ENCODE data around the gene HYOU1. TPM values are rescaled to one million over a fixed set of nuclear protein-coding genes. Genes with fewer than 3 reads are reported as not detected.
"Not testable (repeated sequence)": the region's sequence is repeated elsewhere in the genome, so short reads cannot be mapped to it uniquely, and the experiment has no call there.

HYOU1 gene
- polyA plus RNA-seq, 1 of the 3 experiments (the other 2 are of a cell fraction): 90.8 TPM

GRCh38 chr11:119034813-119035212, 22.2 kb downstream of the HYOU1 start (continued):
- no peak for TF ChIP-seq RXRA (IDR thresholded peaks at IDR 0.05; ENCODE audit: borderline replicate concordance, low read depth)
- no peak for TF ChIP-seq SIN3A (IDR thresholded peaks at IDR 0.05; ENCODE audit: borderline replicate concordance, low read depth, low read length)

DNA sequence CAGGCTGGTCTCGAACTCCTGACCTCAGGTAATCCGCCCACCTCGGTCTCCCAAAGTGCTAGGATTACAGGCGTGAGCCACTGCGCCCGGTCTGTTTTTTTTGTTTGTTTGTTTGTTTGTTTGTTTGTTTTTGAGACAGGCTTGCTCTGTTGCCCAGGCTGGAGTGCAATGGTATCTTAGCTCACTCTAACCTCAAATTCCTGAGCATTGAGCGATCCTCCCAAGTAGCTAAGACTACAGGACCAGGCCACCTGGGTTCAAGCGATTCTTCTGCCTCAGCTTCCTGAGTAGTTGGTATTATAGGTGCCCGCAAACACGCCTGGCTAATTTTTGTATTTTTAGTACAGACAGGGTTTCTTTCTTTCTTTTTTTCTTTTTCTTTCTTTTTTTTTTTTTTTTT, 23.6 kb downstream of the HYOU1 start:
- POLR2A ChIA-PET: interaction anchor here (1.6 kb wide), 1 partner anchor 9 kb away, joined by 4 read pairs; no protein-coding TSS in a partner anchor

DNA sequence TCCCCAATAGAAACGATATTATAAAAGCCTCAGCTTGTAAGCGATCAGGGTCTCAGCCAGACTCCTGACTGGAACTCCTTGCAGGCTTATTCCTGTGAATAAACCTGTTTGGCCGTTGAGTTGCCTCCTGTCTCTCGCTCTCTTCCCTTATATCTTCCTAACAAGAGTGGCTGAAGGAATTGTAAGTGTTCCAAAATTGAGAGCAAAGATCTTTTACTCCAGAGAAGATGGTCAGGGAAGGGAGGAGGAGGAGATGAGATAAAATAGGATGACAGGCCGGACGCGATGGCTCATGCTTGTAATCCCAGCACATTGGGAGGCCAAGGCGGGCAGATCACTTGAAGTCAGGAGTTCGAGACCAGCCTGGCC, 25.1 kb downstream of the HYOU1 start:
- Histone ChIP-seq H3K27me3 (ENCODE audit: insufficient read depth) (no peaks in the 10 kb centered on the region), H3K36me3 (replicated peaks in 1 of 2; ENCODE audit: control insufficient read depth in 1 of 2, insufficient read depth in 2 of 2, low read length in 1 of 2) (peaks cover 0 to 4% of the 10 kb centered on the region in 2 experiments), H3K9me2 (no peaks in the 10 kb centered on the region), H2AFZ (ENCODE audit: low read depth) (no peak overlapping the region), H3K4me3 (ENCODE audit: low read depth in 2 of 2, low read length in 1 of 2) (no peak overlapping the region), H3K27ac (ENCODE audit: low read depth in 2 of 2, low read length in 1 of 2) (no peak overlapping the region), H4K20me1 (ENCODE audit: insufficient read depth) (no peaks in the 10 kb centered on the region), H3K4me1 (ENCODE audit: control insufficient read depth in 1 of 2, insufficient read depth in 2 of 2, low read depth in 1 of 2, low read length in 1 of 2) (peaks cover 5 to 12% of the 10 kb centered on the region in 2 experiments; a peak in 2 of 4 replicates), H3F3A (replicated peaks; ENCODE audit: insufficient read depth) (no peaks in the 10 kb centered on the region), H3K9ac (no peak overlapping the region), H3K79me2 (ENCODE audit: insufficient read depth) (no peaks in the 10 kb centered on the region), H3K9me3 (no peaks in the 10 kb centered on the region), H3K4me2 (no peak overlapping the region)
- CTCF ChIA-PET: interaction anchor here (0.7 to 2.2 kb wide), 7 partner anchors 9 to 365 kb away, joined by 3 to 8 read pairs (median 3); no protein-coding TSS in a partner anchor
- WGBS (ENCODE audit: low lambda C conversion rate): 78% methylated on average over 9 of the region's 9 CpGs
- POLR2A ChIA-PET: interaction anchor here (0.9 kb wide), 1 partner anchor 16 kb away, joined by 3 read pairs; no protein-coding TSS in a partner anchor
- TF ChIP-seq MAX (IDR thresholded peaks at IDR 0.05; ENCODE audit: low read depth) (no peak), NFIC (IDR thresholded peaks at IDR 0.05; ENCODE audit: borderline replicate concordance) (no peak), MEF2A (IDR thresholded peaks at IDR 0.05; ENCODE audit: borderline replicate concordance, low read depth) (no peak), RCOR1 (IDR thresholded peaks at IDR 0.05; ENCODE audit: low read length) (no peak), RXRA (IDR thresholded peaks at IDR 0.05; ENCODE audit: borderline replicate concordance, low read depth) (no peak), EP300 (IDR thresholded peaks at IDR 0.05; ENCODE audit: borderline replicate concordance in 1 of 2, low read depth in 1 of 2, low read length in 1 of 2) (no peak), TAF1 (IDR thresholded peaks at IDR 0.05; ENCODE audit: borderline replicate concordance, low read depth, low read length) (no peak), JUND (IDR thresholded peaks at IDR 0.05) (no peak), RAD21 (IDR thresholded peaks at IDR 0.05; ENCODE audit: low read length) (no peak), MXI1 (IDR thresholded peaks at IDR 0.05; ENCODE audit: low read depth, low read length) (no peak), NRF1 (IDR thresholded peaks at IDR 0.05; ENCODE audit: low read depth, low read length) (no peak), CHD2 (IDR thresholded peaks at IDR 0.05; ENCODE audit: low read length, partially characterized antibody) (no peak)
- TF ChIP-seq, protein P1, sequence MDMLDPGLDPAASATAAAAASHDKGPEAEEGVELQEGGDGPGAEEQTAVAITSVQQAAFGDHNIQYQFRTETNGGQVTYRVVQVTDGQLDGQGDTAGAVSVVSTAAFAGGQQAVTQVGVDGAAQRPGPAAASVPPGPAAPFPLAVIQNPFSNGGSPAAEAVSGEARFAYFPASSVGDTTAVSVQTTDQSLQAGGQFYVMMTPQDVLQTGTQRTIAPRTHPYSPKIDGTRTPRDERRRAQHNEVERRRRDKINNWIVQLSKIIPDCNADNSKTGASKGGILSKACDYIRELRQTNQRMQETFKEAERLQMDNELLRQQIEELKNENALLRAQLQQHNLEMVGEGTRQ (IDR thresholded peaks at IDR 0.05; ENCODE audit: borderline replicate concordance, low read depth, low read length): no peak
- TF ChIP-seq, protein P2, sequence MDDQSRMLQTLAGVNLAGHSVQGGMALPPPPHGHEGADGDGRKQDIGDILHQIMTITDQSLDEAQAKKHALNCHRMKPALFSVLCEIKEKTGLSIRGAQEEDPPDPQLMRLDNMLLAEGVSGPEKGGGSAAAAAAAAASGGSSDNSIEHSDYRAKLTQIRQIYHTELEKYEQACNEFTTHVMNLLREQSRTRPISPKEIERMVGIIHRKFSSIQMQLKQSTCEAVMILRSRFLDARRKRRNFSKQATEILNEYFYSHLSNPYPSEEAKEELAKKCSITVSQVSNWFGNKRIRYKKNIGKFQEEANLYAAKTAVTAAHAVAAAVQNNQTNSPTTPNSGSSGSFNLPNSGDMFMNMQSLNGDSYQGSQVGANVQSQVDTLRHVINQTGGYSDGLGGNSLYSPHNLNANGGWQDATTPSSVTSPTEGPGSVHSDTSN (IDR thresholded peaks at IDR 0.05): no peak
- DNase-seq: no peak

More for the DNA sequence above, 23.6 kb downstream of the HYOU1 start:
- not testable (repeated sequence) for H3K79me2 ChIP-seq (ENCODE audit: insufficient read depth); H3K27me3 ChIP-seq (ENCODE audit: insufficient read depth); H3K4me2 ChIP-seq; DNase-seq; H3K4me3 ChIP-seq (ENCODE audit: low read depth in 2 of 2, low read length in 1 of 2); H3K9me3 ChIP-seq; H3K36me3 ChIP-seq (replicated peaks in 1 of 2; ENCODE audit: control insufficient read depth in 1 of 2, insufficient read depth in 2 of 2, low read length in 1 of 2); H3F3A ChIP-seq (replicated peaks; ENCODE audit: insufficient read depth); H3K9me2 ChIP-seq; H3K27ac ChIP-seq (ENCODE audit: low read depth in 2 of 2, low read length in 1 of 2); H2AFZ ChIP-seq (ENCODE audit: low read depth); H3K9ac ChIP-seq; H4K20me1 ChIP-seq (ENCODE audit: insufficient read depth)
- H3K4me1 ChIP-seq (ENCODE audit: control insufficient read depth in 1 of 2, insufficient read depth in 2 of 2, low read depth in 1 of 2, low read length in 1 of 2): peaks cover 5 to 12% of the 10 kb centered on the region in 2 experiments; a peak in 2 of 4 replicates
- CTCF ChIA-PET: interaction anchor here (0.9 kb wide), 1 partner anchor 22 kb away, joined by 3 read pairs; no protein-coding TSS in a partner anchor
- 89% methylated on average over 10 of the region's 10 CpGs for WGBS (ENCODE audit: low lambda C conversion rate)
